IMR-90 (cell line): ENCODE results near the gene IL36RN. TPM values are rescaled to one million over a fixed set of nuclear protein-coding genes. Genes with fewer than 3 reads are reported as not detected.

Experiments used
- ATAC-seq: fragments of 200-7000 bp; cut with Tn5 transposase; 2 replicates; pipeline ENCODE4 v1.9.1; 2020; ENCODE audit warnings: low read depth, mild to moderate bottlenecking, moderate library complexity
- BruUV-seq: library from RNA; stranded (reverse); fragments of 400-500 nt; replicated peaks from 2 replicates; lab custom pipeline; 2021; lab: Mats Ljungman, UMichigan
- CTCF ChIA-PET: fragments of 300-600 bp; formaldehyde crosslinking; extraction: SDS; loops from one replicate; lab custom pipeline; 2021; ENCODE audit warnings: antibody characterized with exemption; lab: Yijun Ruan, JAX
- POLR2A ChIA-PET: fragments of 300-600 bp; sonication (Branson Sonifier 250); formaldehyde crosslinking; loops from one replicate; lab custom pipeline; 2022; ENCODE audit warnings: antibody characterized with exemption; ENCODE audit not compliant: unreplicated experiment; lab: Charles Lee
- DNase-seq: peaks from one replicate; pipeline ENCODE4 v3.0.0; 2013
- H2AFZ ChIP-seq: replicated peaks from 2 replicates; pipeline ENCODE3; 2013; ENCODE audit warnings: low read length, mild to moderate bottlenecking; ENCODE audit not compliant: poor library complexity
- H2AK5ac ChIP-seq: 2 replicates; pipeline ENCODE4 v1.6.1; 2013; ENCODE audit warnings: low read depth, low read length, inconsistent platforms
- H2AK9ac ChIP-seq: replicated peaks from 2 replicates; pipeline ENCODE3; 2013; ENCODE audit warnings: mild to moderate bottlenecking, low read depth, low read length, moderate library complexity; ENCODE audit not compliant: poor library complexity
- H2BK120ac ChIP-seq: 2 replicates; pipeline ENCODE4 v1.6.1; 2013; ENCODE audit warnings: low read depth, low read length, inconsistent platforms
- H2BK15ac ChIP-seq: 3 replicates; pipeline ENCODE4 v1.6.1; 2013; ENCODE audit warnings: low read depth, low read length, inconsistent platforms
- H2BK20ac ChIP-seq: 2 replicates; pipeline ENCODE4 v1.6.1; 2013; ENCODE audit warnings: low read depth, mild to moderate bottlenecking, inconsistent platforms, low read length, moderate library complexity
- H2BK5ac ChIP-seq: 2 replicates; pipeline ENCODE4 v1.6.1; 2013; ENCODE audit warnings: mild to moderate bottlenecking, low read depth, low read length, inconsistent platforms; ENCODE audit not compliant: poor library complexity, severe bottlenecking
- H3K14ac ChIP-seq: replicated peaks from 2 replicates; pipeline ENCODE4 v1.6.1; 2013; ENCODE audit warnings: low read depth, low read length, inconsistent platforms
- H3K18ac ChIP-seq: 2 replicates; pipeline ENCODE4 v1.6.1; 2013; ENCODE audit warnings: low read depth, low read length, control low read depth
- H3K23ac ChIP-seq: 2 replicates; pipeline ENCODE4 v1.6.1; 2013; ENCODE audit warnings: low read depth, low read length, inconsistent platforms
- H3K27ac ChIP-seq: 2 replicates; pipeline ENCODE4 v1.5.1; 2013; ENCODE audit warnings: mild to moderate bottlenecking, control low read depth, low read length; ENCODE audit not compliant: insufficient read depth
- H3K27me3 ChIP-seq: 2 replicates; pipeline ENCODE4 v1.6.1; 2013; ENCODE audit warnings: low read length; ENCODE audit not compliant: control insufficient read depth, insufficient read depth
- H3K36me3 ChIP-seq: 2 replicates; pipeline ENCODE4 v1.6.1; 2013; ENCODE audit warnings: low read length, mixed read lengths; ENCODE audit not compliant: control insufficient read depth, insufficient read depth
- H3K4ac ChIP-seq: 2 replicates; pipeline ENCODE4 v1.6.1; 2013; ENCODE audit warnings: low read depth, low read length, inconsistent platforms
- H3K4me1 ChIP-seq: 2 replicates; pipeline ENCODE4 v1.6.1; 2013; ENCODE audit warnings: low read length, mixed read lengths; ENCODE audit not compliant: control insufficient read depth, insufficient read depth
- H3K4me2 ChIP-seq: 2 replicates; pipeline ENCODE4 v1.6.1; 2013; ENCODE audit warnings: low read depth, mild to moderate bottlenecking, control low read depth, low read length, moderate library complexity
- H3K4me3 ChIP-seq: 2 replicates; pipeline ENCODE4 v1.5.1; 2013; ENCODE audit warnings: low read depth, mild to moderate bottlenecking, control low read depth, low read length, moderate library complexity; ENCODE audit not compliant: insufficient read depth
- H3K56ac ChIP-seq: 2 replicates; pipeline ENCODE4 v1.6.1; 2013; ENCODE audit warnings: low read length, inconsistent platforms; ENCODE audit not compliant: insufficient read depth; ENCODE audit errors: extremely low read depth
- H3K79me1 ChIP-seq, 2 experiments: 2 replicates each; pipeline ENCODE4 v1.6.1; 2013; ENCODE audit warnings: low read length in 2 of 2, inconsistent platforms in 1 of 2, low read depth in 1 of 2
- H3K9ac ChIP-seq: 2 replicates; pipeline ENCODE4 v1.6.1; 2013; ENCODE audit warnings: low read depth, low read length, control low read depth
- H3K9me1 ChIP-seq: 2 replicates; pipeline ENCODE4 v1.6.1; 2013; ENCODE audit warnings: low read length, inconsistent platforms; ENCODE audit not compliant: insufficient read depth
- H3K9me3 ChIP-seq: 2 replicates; pipeline ENCODE4 v1.6.1; 2013; ENCODE audit warnings: low read length; ENCODE audit not compliant: control insufficient read depth, insufficient read depth
- H4K20me1 ChIP-seq: 2 replicates; pipeline ENCODE4 v1.6.1; 2013; ENCODE audit warnings: low read length, inconsistent platforms; ENCODE audit not compliant: insufficient read depth
- H4K5ac ChIP-seq: 2 replicates; pipeline ENCODE4 v1.6.1; 2013; ENCODE audit warnings: mild to moderate bottlenecking, low read depth, low read length, control low read depth
- H4K8ac ChIP-seq, 2 experiments: 2 replicates each; pipeline ENCODE4 v1.6.1; 2013; ENCODE audit warnings: low read depth in 2 of 2, low read length in 2 of 2, control low read depth in 1 of 2, inconsistent platforms in 1 of 2
- H4K91ac ChIP-seq: 2 replicates; pipeline ENCODE4 v1.6.1; 2013; ENCODE audit warnings: low read depth, low read length, inconsistent platforms; ENCODE audit not compliant: insufficient read depth
- BHLHE40 ChIP-seq: fragments of 150-350 bp; IDR thresholded peaks from 2 replicates; pipeline ENCODE4 v1.6.1; 2016; ENCODE audit warnings: mild to moderate bottlenecking, low read depth, low read length
- CHD1 ChIP-seq: IDR thresholded peaks from 2 replicates; pipeline ENCODE4 v1.6.1; 2012; ENCODE audit warnings: low read depth, low read length, improper control_type of control experiment
- FOS ChIP-seq: fragments of 150-350 bp; IDR thresholded peaks from 2 replicates; pipeline ENCODE4 v1.6.1; 2016; ENCODE audit warnings: low read depth, low read length
- MAZ ChIP-seq: IDR thresholded peaks from 2 replicates; pipeline ENCODE4 v1.6.1; 2012; ENCODE audit warnings: low read depth, mild to moderate bottlenecking, low read length, improper control_type of control experiment, moderate library complexity, borderline replicate concordance
- MXI1 ChIP-seq: IDR thresholded peaks from 2 replicates; pipeline ENCODE4 v1.6.1; 2012; ENCODE audit warnings: low read depth, mild to moderate bottlenecking, low read length, moderate library complexity, borderline replicate concordance
- NFE2L2 ChIP-seq: fragments of 150-350 bp; IDR thresholded peaks from 2 replicates; pipeline ENCODE4 v1.6.1; 2016; ENCODE audit warnings: low read depth, mild to moderate bottlenecking, low read length
- RCOR1 ChIP-seq: IDR thresholded peaks from 2 replicates; pipeline ENCODE4 v1.6.1; 2012; ENCODE audit warnings: mild to moderate bottlenecking, low read length, improper control_type of control experiment; ENCODE audit not compliant: insufficient replicate concordance
- SMC3 ChIP-seq: fragments of 150-350 bp; IDR thresholded peaks from 2 replicates; pipeline ENCODE4 v1.6.1; 2016; ENCODE audit warnings: low read depth, mild to moderate bottlenecking, antibody characterized with exemption, low read length, moderate library complexity
- WGBS, 2 experiments: methylation state at CpG; one replicate each; pipeline versions ENCODE4 v1.1.5 to v1.1.7; 2013; ENCODE audit warnings: missing lambda C conversion rate in 2 of 2; ENCODE audit not compliant: insufficient read length in 1 of 2; ENCODE audit errors: extremely low coverage in 2 of 2; 5-methylcytosine and 5-hydroxymethylcytosine counted together
- dilution Hi-C: fragments of 300-500 bp; cut with HindIII; formaldehyde crosslinking; loops from one replicate; pipeline ENCODE4 v1.14.3; 2018; ENCODE audit warnings: low sequenced_read_pairs; ENCODE audit not compliant: unreplicated experiment
- in situ Hi-C: fragments of 300-500 bp; cut with MboI; formaldehyde crosslinking; loops from 3 replicates; pipeline ENCODE4 v1.14.3; 2019; ENCODE audit warnings: low sequenced_read_pairs, inconsistent platforms, mixed read lengths
- intact Hi-C: fragments of 100-400 bp; cut with micrococcal nuclease; formaldehyde crosslinking; loops from 2 replicates; pipeline ENCODE4 v1.10.0; 2022
- polyA plus RNA-seq, 3 experiments: library from polyadenylated mRNA; depleted of rRNA; stranded (reverse); fragments of >200 nt; gene quantifications; 2 replicates each; pipeline ENCODE4 v1.2.3, GENCODE V29; 2012; ENCODE audit warnings: low replicate concordance in 1 of 3
- total RNA-seq: library from RNA; depleted of rRNA; stranded (reverse); fragments of >200 nt; gene quantifications from 2 replicates; pipeline ENCODE4 v1.2.3, GENCODE V29; 2012
- TF ChIP-seq, protein P1 (sequence below): conservative IDR thresholded peaks from 2 replicates; pipeline ENCODE4 v1.5.1; 2012; ENCODE audit warnings: mild to moderate bottlenecking, low read depth, low read length, improper control_type of control experiment
- TF ChIP-seq, protein P2 (sequence below): fragments of 150-350 bp; IDR thresholded peaks from 2 replicates; pipeline ENCODE4 v1.6.1; 2017; ENCODE audit warnings: mild to moderate bottlenecking, antibody characterized with exemption, low read length, low read depth
- TF ChIP-seq, protein P3 (sequence below): fragments of 150-350 bp; IDR thresholded peaks from 2 replicates; pipeline ENCODE4 v1.6.1; 2016; ENCODE audit warnings: low read depth, mild to moderate bottlenecking, low read length, moderate library complexity, borderline replicate concordance

IL36RN gene
- total and polyA plus RNA-seq, 2 of the 4 experiments (the other 2 are of a cell fraction) = not detected

DNA sequence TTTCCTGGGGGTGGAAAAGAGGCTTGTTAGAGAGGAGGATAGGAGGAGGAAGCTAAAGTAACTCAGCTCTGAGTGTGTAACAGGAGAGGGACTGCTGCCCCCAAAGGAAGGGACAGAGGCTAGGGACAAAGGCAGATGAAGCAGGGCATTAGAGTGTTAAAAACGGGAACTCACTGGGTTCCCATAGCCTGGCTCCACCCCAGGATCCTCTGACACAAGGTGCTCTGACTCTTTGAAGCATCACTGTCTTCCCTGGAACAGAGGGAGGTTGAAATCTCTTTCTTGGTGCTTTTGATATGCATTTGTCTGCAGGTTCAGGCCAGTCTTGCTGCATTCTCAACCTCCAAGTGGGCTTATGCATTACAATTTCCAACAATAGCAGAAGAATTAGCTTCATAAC, 30.9 kb upstream of the IL36RN start:
- Histone ChIP-seq H3K14ac (no peak overlapping the region), H2BK5ac (no peak overlapping the region), H3K27ac (no peak overlapping the region), H3K36me3 (no peaks in the 10 kb centered on the region), H2AK5ac (no peak overlapping the region), H3K4me1 (no peaks in the 10 kb centered on the region), H2BK15ac (no peak overlapping the region), H3K4me2 (no peak overlapping the region), H2AFZ (no peak overlapping the region), H4K8ac (no peak overlapping the region), H3K56ac (no peak overlapping the region), H4K20me1 (no peaks in the 10 kb centered on the region), H3K9ac (no peak overlapping the region), H3K79me1 (no peaks in the 10 kb centered on the region), H2BK120ac (no peak overlapping the region), H3K9me1 (no peaks in the 10 kb centered on the region), H3K9me3 (no peaks in the 10 kb centered on the region), H3K23ac (no peak overlapping the region), H3K27me3 (peaks cover 3% of the 10 kb centered on the region), H4K5ac (no peak overlapping the region), H3K18ac (no peak overlapping the region), H3K4ac (no peak overlapping the region), H3K4me3 (no peak overlapping the region), H2BK20ac (no peak overlapping the region), H2AK9ac (no peak overlapping the region), H4K91ac (no peak overlapping the region)
- no peak for DNase-seq
- ChIA-PET POLR2A (no interaction called here), CTCF (no interaction called here)
- no TSS peak for BruUV-seq
- WGBS, 2 experiments = no CpG with 5 or more reads among the region's 1 CpG
- dilution Hi-C loops = no loop called here
- intact Hi-C loops = no loop called here
- in situ Hi-C loops = no loop called here
- ATAC-seq = no peak
- no peak for TF ChIP-seq CHD1
- no peak for TF ChIP-seq FOS
- no peak for TF ChIP-seq RCOR1
- no peak for TF ChIP-seq NFE2L2
- no peak for TF ChIP-seq MXI1
- TF ChIP-seq, protein P1, sequence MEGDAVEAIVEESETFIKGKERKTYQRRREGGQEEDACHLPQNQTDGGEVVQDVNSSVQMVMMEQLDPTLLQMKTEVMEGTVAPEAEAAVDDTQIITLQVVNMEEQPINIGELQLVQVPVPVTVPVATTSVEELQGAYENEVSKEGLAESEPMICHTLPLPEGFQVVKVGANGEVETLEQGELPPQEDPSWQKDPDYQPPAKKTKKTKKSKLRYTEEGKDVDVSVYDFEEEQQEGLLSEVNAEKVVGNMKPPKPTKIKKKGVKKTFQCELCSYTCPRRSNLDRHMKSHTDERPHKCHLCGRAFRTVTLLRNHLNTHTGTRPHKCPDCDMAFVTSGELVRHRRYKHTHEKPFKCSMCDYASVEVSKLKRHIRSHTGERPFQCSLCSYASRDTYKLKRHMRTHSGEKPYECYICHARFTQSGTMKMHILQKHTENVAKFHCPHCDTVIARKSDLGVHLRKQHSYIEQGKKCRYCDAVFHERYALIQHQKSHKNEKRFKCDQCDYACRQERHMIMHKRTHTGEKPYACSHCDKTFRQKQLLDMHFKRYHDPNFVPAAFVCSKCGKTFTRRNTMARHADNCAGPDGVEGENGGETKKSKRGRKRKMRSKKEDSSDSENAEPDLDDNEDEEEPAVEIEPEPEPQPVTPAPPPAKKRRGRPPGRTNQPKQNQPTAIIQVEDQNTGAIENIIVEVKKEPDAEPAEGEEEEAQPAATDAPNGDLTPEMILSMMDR = no peak
- TF ChIP-seq SMC3 = no peak
- no peak for TF ChIP-seq BHLHE40
- no peak for TF ChIP-seq MAZ
- TF ChIP-seq, protein P2, sequence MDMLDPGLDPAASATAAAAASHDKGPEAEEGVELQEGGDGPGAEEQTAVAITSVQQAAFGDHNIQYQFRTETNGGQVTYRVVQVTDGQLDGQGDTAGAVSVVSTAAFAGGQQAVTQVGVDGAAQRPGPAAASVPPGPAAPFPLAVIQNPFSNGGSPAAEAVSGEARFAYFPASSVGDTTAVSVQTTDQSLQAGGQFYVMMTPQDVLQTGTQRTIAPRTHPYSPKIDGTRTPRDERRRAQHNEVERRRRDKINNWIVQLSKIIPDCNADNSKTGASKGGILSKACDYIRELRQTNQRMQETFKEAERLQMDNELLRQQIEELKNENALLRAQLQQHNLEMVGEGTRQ = no peak
- TF ChIP-seq, protein P3, sequence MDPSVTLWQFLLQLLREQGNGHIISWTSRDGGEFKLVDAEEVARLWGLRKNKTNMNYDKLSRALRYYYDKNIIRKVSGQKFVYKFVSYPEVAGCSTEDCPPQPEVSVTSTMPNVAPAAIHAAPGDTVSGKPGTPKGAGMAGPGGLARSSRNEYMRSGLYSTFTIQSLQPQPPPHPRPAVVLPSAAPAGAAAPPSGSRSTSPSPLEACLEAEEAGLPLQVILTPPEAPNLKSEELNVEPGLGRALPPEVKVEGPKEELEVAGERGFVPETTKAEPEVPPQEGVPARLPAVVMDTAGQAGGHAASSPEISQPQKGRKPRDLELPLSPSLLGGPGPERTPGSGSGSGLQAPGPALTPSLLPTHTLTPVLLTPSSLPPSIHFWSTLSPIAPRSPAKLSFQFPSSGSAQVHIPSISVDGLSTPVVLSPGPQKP = no peak
